ENCODE results near the gene KCNIP1. TPM values are rescaled to one million over a fixed set of nuclear protein-coding genes. Genes with fewer than 3 reads are reported as not detected.

Gene KCNIP1
- total RNA-seq, 2 experiments from 2014 or later, result not detected

DNA sequence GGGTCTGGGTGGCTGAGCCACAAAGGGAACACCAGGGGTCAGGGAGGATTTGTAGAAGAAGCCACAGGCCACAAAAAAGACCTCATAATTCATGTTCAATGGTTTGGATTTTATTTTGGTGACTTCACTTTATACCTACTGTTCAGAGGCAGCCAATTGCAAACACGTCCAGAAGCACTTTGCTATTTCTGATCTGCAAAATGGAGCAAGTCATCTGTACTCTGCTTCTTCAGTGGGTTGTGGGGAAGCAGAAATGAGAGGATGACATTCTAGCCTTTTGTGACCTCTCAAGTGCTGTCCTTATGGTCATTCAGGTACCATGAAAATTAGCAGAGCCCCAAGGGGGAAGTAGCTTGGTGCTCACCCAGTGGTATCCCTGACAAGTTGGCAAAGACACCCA, 2.5 kb upstream of the KCNIP1 start:
- POLR2A ChIA-PET, result no interaction called here
- intact Hi-C loops (cut with DNase I, micrococcal nuclease), result no loop called here

DNA sequence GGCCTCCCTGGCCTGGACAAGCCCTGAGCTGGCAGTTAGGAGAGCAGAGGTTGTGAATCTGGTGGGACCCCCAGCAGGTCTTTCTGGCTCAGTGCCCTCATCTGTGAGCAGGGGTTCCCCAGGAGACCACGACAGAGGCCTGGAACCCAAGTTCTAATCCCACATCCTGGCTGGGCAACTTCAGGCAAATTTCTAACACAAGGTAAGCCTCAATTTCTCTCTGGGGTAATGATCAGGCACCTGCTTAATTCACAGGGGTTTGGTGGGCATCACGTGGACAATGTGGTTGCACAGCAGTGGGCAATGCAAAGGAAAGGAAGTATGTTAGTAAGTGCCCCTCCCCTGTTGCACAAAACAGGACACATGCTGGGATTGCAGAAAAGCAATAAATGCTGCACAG, 1.9 kb upstream of the KCNIP1 start:
- Mint-ChIP-seq H3K4me3 (no peak overlapping the region), H3K4me1 (ENCODE audit: low read depth) (no peaks in the 10 kb centered on the region), H3K27me3 (peaks cover 74% of the 10 kb centered on the region), H3K9me3 (peaks cover 2% of the 10 kb centered on the region), H3K36me3 (ENCODE audit: low read depth) (no peaks in the 10 kb centered on the region), H3K27ac (no peak overlapping the region)
- peaks cover 38 to 39% of the 10 kb centered on the region in 2 experiments for H3K27me3 ChIP-seq (ENCODE audit: control insufficient read depth in 1 of 2, insufficient read depth in 2 of 2, low read length in 2 of 2)
- H3K4me1 ChIP-seq (ENCODE audit: insufficient read depth, low read length), result no peaks in the 10 kb centered on the region
- DNase-seq, result no peak
- intact Hi-C loops (cut with DNase I, micrococcal nuclease), result no loop called here
- H3K36me3 ChIP-seq (ENCODE audit: insufficient read depth, low read length), result no peaks in the 10 kb centered on the region
- no peak overlapping the region for H3K4me3 ChIP-seq (ENCODE audit: low read length)
- TF ChIP-seq, protein P1, sequence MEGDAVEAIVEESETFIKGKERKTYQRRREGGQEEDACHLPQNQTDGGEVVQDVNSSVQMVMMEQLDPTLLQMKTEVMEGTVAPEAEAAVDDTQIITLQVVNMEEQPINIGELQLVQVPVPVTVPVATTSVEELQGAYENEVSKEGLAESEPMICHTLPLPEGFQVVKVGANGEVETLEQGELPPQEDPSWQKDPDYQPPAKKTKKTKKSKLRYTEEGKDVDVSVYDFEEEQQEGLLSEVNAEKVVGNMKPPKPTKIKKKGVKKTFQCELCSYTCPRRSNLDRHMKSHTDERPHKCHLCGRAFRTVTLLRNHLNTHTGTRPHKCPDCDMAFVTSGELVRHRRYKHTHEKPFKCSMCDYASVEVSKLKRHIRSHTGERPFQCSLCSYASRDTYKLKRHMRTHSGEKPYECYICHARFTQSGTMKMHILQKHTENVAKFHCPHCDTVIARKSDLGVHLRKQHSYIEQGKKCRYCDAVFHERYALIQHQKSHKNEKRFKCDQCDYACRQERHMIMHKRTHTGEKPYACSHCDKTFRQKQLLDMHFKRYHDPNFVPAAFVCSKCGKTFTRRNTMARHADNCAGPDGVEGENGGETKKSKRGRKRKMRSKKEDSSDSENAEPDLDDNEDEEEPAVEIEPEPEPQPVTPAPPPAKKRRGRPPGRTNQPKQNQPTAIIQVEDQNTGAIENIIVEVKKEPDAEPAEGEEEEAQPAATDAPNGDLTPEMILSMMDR (IDR thresholded peaks at IDR 0.05), result no peak
- no peak for ATAC-seq (ENCODE audit: poor library complexity)
- POLR2A ChIA-PET, result no interaction called here
- no peaks in the 10 kb centered on the region for H3K9me3 ChIP-seq (ENCODE audit: control insufficient read depth in 1 of 2, insufficient read depth in 1 of 2, low read length in 2 of 2)
- H3K27ac ChIP-seq (ENCODE audit: low read depth in 1 of 2, low read length in 2 of 2), result no peak overlapping the region
- CTCF ChIA-PET, result no interaction called here

More for the DNA sequence above, 2.5 kb upstream of the KCNIP1 start:
- peaks cover 2% of the 10 kb centered on the region for H3K9me3 Mint-ChIP-seq
- Histone ChIP-seq H3K36me3 (ENCODE audit: insufficient read depth, low read length) (no peaks in the 10 kb centered on the region), H3K4me1 (ENCODE audit: insufficient read depth, low read length) (no peaks in the 10 kb centered on the region), H3K9me3 (ENCODE audit: control insufficient read depth in 1 of 2, insufficient read depth in 1 of 2, low read length in 2 of 2) (no peaks in the 10 kb centered on the region), H3K27me3 (ENCODE audit: control insufficient read depth in 1 of 2, insufficient read depth in 2 of 2, low read length in 2 of 2) (peaks cover 35 to 39% of the 10 kb centered on the region in 2 experiments), H3K27ac (ENCODE audit: low read depth in 1 of 2, low read length in 2 of 2) (no peak overlapping the region), H3K4me3 (ENCODE audit: low read length) (no peak overlapping the region)
- peaks cover 79% of the 10 kb centered on the region for H3K27me3 Mint-ChIP-seq
- H3K27ac Mint-ChIP-seq, result no peak overlapping the region
- TF ChIP-seq, protein P1 (IDR thresholded peaks at IDR 0.05), result no peak
- no peak for ATAC-seq (ENCODE audit: poor library complexity)
- H3K36me3 Mint-ChIP-seq (ENCODE audit: low read depth), result no peaks in the 10 kb centered on the region
- H3K4me1 Mint-ChIP-seq (ENCODE audit: low read depth), result no peaks in the 10 kb centered on the region
- DNase-seq, result no peak
- CTCF ChIA-PET, result no interaction called here
- no peak overlapping the region for H3K4me3 Mint-ChIP-seq

DNA sequence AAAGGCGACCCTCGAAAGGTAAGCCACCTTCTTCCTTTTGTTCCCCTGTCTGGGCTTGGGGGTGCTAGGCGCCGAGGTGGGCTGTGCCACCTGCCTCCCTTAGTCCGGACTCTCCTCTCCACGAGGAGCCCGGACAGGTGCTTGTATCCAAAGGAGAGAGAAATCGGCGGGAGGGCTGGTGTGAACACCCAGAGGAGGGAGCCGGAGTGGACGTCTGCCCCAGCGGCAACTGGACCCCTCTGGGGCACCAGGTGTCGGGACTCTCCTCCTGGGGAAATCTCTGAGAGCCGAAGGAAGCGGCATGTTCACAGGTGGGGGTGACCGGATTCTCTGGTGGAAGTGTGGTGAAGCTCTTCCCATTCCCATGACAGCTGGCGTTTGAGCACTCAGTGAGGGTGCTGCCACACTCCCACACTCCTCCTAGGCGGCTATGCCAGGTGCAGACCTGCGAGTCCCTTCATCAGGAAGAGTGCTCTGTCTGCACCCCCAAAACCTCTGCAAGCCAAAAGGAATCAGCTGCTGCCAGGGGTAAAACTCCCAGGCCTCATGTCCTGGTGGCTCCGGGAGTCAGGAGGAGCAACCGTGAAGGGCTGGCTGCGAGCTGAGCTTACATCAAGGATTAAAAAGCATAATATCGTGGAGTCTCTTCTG, 921 bp downstream of the KCNIP1 start:
- Histone ChIP-seq H3K27ac (ENCODE audit: low read depth in 1 of 2, low read length in 2 of 2) (no peak overlapping the region), H3K4me1 (ENCODE audit: insufficient read depth, low read length) (no peaks in the 10 kb centered on the region), H3K36me3 (ENCODE audit: insufficient read depth, low read length) (no peaks in the 10 kb centered on the region), H3K4me3 (ENCODE audit: low read length) (no peak overlapping the region), H3K9me3 (ENCODE audit: control insufficient read depth in 1 of 2, insufficient read depth in 1 of 2, low read length in 2 of 2) (no peaks in the 10 kb centered on the region), H3K27me3 (ENCODE audit: control insufficient read depth in 1 of 2, insufficient read depth in 2 of 2, low read length in 2 of 2) (peaks cover 37 to 49% of the 10 kb centered on the region in 2 experiments)
- Mint-ChIP-seq H3K4me3 (peak overlapping the region; percentile 20), H3K4me1 (ENCODE audit: low read depth) (no peaks in the 10 kb centered on the region), H3K27ac (no peak overlapping the region), H3K9me3 (peaks cover 1% of the 10 kb centered on the region), H3K36me3 (ENCODE audit: low read depth) (no peaks in the 10 kb centered on the region), H3K27me3 (peaks cover 67% of the 10 kb centered on the region)
- DNase-seq (no peak), ATAC-seq (ENCODE audit: poor library complexity) (no peak)
- ChIA-PET CTCF (no interaction called here), POLR2A (no interaction called here)
- intact Hi-C loops (cut with DNase I, micrococcal nuclease), result no loop called here
- TF ChIP-seq, protein P1 (IDR thresholded peaks at IDR 0.05), result no peak

Data from CD4-positive, alpha-beta T cell (primary cell).